ENCODE data around the gene TRAPPC2L. TPM values are rescaled to one million over a fixed set of nuclear protein-coding genes. Genes with fewer than 3 reads are reported as not detected.

Gene TRAPPC2L
- total and polyA plus RNA-seq, 10 of the 15 experiments (the other 5 are each of a cell fraction or from before 2014, with no cell fraction given) = 56.3 to 363 (median 118) TPM

DNA sequence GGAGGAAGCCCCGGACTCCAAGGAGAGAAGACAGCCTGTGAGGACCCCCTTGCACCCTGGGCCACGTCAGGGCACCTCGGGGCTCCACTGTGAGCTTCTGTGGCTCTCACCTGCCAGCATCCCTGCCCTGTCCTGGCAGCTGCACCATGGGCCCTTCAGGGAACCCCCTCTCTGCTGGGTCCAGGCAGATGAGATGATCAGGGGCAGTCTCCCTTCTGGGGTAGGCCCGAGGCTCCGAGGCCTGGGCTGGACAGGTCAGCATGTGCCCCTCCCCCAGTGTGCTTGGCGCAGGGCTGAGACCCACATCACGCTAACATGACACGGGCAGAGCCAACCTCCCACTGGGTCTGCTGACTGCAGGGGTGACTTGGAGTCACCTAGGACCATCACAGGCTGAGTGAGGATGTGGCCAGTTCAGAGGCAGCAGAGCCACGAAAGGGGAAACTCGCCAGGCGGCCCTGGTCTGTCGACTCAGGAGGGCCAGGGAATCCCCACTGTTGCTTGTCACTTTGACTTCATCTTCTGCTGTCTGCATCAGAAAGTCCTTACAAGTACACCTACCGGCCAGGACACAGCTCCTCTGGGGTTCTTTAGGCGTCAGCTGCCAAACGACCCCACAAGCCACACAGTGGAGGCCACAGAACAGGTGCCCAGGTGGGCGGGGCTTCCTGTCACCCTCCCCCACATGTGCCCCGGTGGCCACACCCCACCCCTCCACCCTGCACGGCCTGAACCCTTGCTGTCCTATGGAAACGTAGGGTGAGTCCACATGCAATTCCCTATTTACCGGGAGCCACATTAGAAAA, 2.4 kb upstream of the TRAPPC2L start:
- ChIA-PET SMC1A (ENCODE audit: uncharacterized antibody, unreplicated experiment) (interaction anchor here (0.8 kb wide), 1 partner anchor 8 kb away, joined by 3 read pairs; no protein-coding TSS in a partner anchor), POLR2A (no interaction called here), RAD21 (ENCODE audit: unreplicated experiment) (no interaction called here), CTCF (interaction anchor here (1.1 kb wide), 1 partner anchor 9 kb away, joined by 3 read pairs; no protein-coding TSS in a partner anchor)
- Histone ChIP-seq H3K79me2 (ENCODE audit: control insufficient read depth, insufficient read depth, low read length) (peaks cover 13% of the 10 kb centered on the region), H3K4me2 (ENCODE audit: control insufficient read depth, insufficient read depth) (peak overlapping the region; percentile 48; the same call in 1 of the 2 replicates), H3K9ac (ENCODE audit: control insufficient read depth, insufficient read depth, low read length) (no peak overlapping the region), H2AFZ (ENCODE audit: control insufficient read depth, low read depth, low read length) (no peak overlapping the region), H3K4me1 (ENCODE audit: control insufficient read depth, insufficient read depth, low read length) (peaks cover 23% of the 10 kb centered on the region), H3K36me3 (ENCODE audit: control insufficient read depth in 2 of 2, insufficient read depth in 2 of 2, low read length in 1 of 2) (peaks cover 0 to 3% of the 10 kb centered on the region in 2 experiments; a peak in 1 of 4 replicates), H3K4me3 (no peak overlapping the region), H3K27ac (ENCODE audit: control insufficient read depth, insufficient read depth) (no peak overlapping the region), H4K20me1 (ENCODE audit: control insufficient read depth, insufficient read depth) (0 out of 2 replicates have a peak, but pooled peaks cover 2% of the 10 kb centered on the region), H3K9me3 (replicated peaks; ENCODE audit: control insufficient read depth, insufficient read depth, low read length) (no peaks in the 10 kb centered on the region), H3K27me3 (replicated peaks in 1 of 2; ENCODE audit: control insufficient read depth in 2 of 2, insufficient read depth in 2 of 2, low read length in 1 of 2) (no peaks in the 10 kb centered on the region)
- DNase-seq (ENCODE audit: low read depth, low spot score) (no peak), ATAC-seq (peak; percentile 44), FAIRE-seq (no peak)
- BruUV-seq (replicated peaks) = no TSS peak
- WGBS (ENCODE audit: insufficient coverage, insufficient replicate concordance, low lambda C conversion rate, missing lambda C conversion rate) = 30% methylated on average over 20 of the region's 20 CpGs
- intact Hi-C loops (cut with micrococcal nuclease; ENCODE audit: unreplicated experiment) (loop anchor here (5.0 kb wide), 2 partner anchors 42 to 68 kb away; partner anchors contain the start of gene APRT), in situ Hi-C loops (cut with MboI) (no loop called here)
- TF ChIP-seq BHLHE40 (IDR thresholded peaks at IDR 0.05; ENCODE audit: borderline replicate concordance in 1 of 2, low read depth in 2 of 2, low read length in 1 of 2) (peak in 1 of 2 experiments; percentile 14; a peak in 1 of 4 replicates), RELB (IDR thresholded peaks at IDR 0.05; ENCODE audit: low read depth) (0 out of 2 replicates have a peak, but pooled peaks have one; percentile 18), CEBPZ (IDR thresholded peaks at IDR 0.05; ENCODE audit: low read depth, low read length) (no peak), TCF12 (IDR thresholded peaks at IDR 0.05; ENCODE audit: low read depth, low read length) (0 out of 2 replicates have a peak, but pooled peaks have one; percentile 24)

Measured in GM12878 (cell line).